ENCODE measurements around the gene NBEA.

NBEA gene

GRCh38 chr13:35599384-35599783 lies 657.3 kb downstream of the NBEA start:
- no peak overlapping the region for H2BK5ac ChIP-seq (ENCODE audit: low read length)
- no peaks in the 10 kb centered on the region for H3K9me3 ChIP-seq (replicated peaks in 1 of 2; ENCODE audit: control insufficient read depth in 2 of 2, insufficient read depth in 1 of 2, low read depth in 1 of 2, low read length in 2 of 2)
- no peak for DNase-seq (ENCODE audit: low spot score)
- H2BK120ac ChIP-seq (ENCODE audit: low read depth, low read length): no peak overlapping the region
- no peak overlapping the region for H4K91ac ChIP-seq (ENCODE audit: low read depth, low read length, poor library complexity)
- no peak overlapping the region for H3K14ac ChIP-seq (ENCODE audit: low read length)
- no peak overlapping the region for H3K9ac ChIP-seq (ENCODE audit: low read depth, low read length, poor library complexity)
- H3K79me1 ChIP-seq (ENCODE audit: low read depth, low read length): no peaks in the 10 kb centered on the region
- WGBS, 2 donors (ENCODE audit: extremely low coverage in 2 of 2, insufficient read length in 2 of 2, insufficient replicate concordance in 1 of 2): no CpG with 5 or more reads among the region's 2 CpGs
- no peak overlapping the region for H2BK12ac ChIP-seq (ENCODE audit: low read length)
- H2BK15ac ChIP-seq (ENCODE audit: low read length): no peak overlapping the region
- H3K23ac ChIP-seq (ENCODE audit: low read depth, low read length, poor library complexity): no peak overlapping the region
- peaks cover 2 to 4% of the 10 kb centered on the region in 2 donors for H3K4me1 ChIP-seq (ENCODE audit: control insufficient read depth in 2 of 2, insufficient read depth in 1 of 2, low read depth in 1 of 2, low read length in 2 of 2)
- peak overlapping the region; percentile 49 for H2AFZ ChIP-seq (ENCODE audit: low read length)
- no peaks in the 10 kb centered on the region for H3K27me3 ChIP-seq (ENCODE audit: control insufficient read depth in 3 of 3, insufficient read depth in 3 of 3, low read depth in 1 of 3, low read length in 3 of 3)
- H3K4me3 ChIP-seq (ENCODE audit: low read length in 2 of 2): no peak overlapping the region
- peak overlapping the region; percentile 3 for H3K18ac ChIP-seq (ENCODE audit: low read length)
- no peaks in the 10 kb centered on the region for H3K36me3 ChIP-seq (replicated peaks in 1 of 2; ENCODE audit: control insufficient read depth in 2 of 2, insufficient read depth in 2 of 2, low read length in 2 of 2)
- no peak overlapping the region for H3K4ac ChIP-seq (ENCODE audit: low read length)
- no peak overlapping the region for H3K4me2 ChIP-seq (ENCODE audit: insufficient read depth, low read length, poor library complexity, severe bottlenecking)
- no peak overlapping the region for H4K8ac ChIP-seq (ENCODE audit: low read depth, low read length)
- no peak overlapping the region for H2AK5ac ChIP-seq (ENCODE audit: low read depth, low read length)
- no peak overlapping the region for H3K27ac ChIP-seq (replicated peaks; ENCODE audit: low read length)

GRCh38 chr13:35600137-35600536 lies 658.1 kb downstream of the NBEA start:
- H3K14ac ChIP-seq (ENCODE audit: low read length): no peak overlapping the region
- no peak overlapping the region for H2BK15ac ChIP-seq (ENCODE audit: low read length)
- H2AK5ac ChIP-seq (ENCODE audit: low read depth, low read length): no peak overlapping the region
- H3K4me3 ChIP-seq (ENCODE audit: low read length in 2 of 2): no peak overlapping the region
- H2BK5ac ChIP-seq (ENCODE audit: low read length): no peak overlapping the region
- H4K91ac ChIP-seq (ENCODE audit: low read depth, low read length, poor library complexity): no peak overlapping the region
- no peaks in the 10 kb centered on the region for H3K36me3 ChIP-seq (replicated peaks in 1 of 2; ENCODE audit: control insufficient read depth in 2 of 2, insufficient read depth in 2 of 2, low read length in 2 of 2)
- H3K27me3 ChIP-seq (ENCODE audit: control insufficient read depth in 3 of 3, insufficient read depth in 3 of 3, low read depth in 1 of 3, low read length in 3 of 3): no peaks in the 10 kb centered on the region
- no peaks in the 10 kb centered on the region for H3K9me3 ChIP-seq (replicated peaks in 1 of 2; ENCODE audit: control insufficient read depth in 2 of 2, insufficient read depth in 1 of 2, low read depth in 1 of 2, low read length in 2 of 2)
- no peak overlapping the region for H3K9ac ChIP-seq (ENCODE audit: low read depth, low read length, poor library complexity)
- H2BK120ac ChIP-seq (ENCODE audit: low read depth, low read length): no peak overlapping the region
- H3K27ac ChIP-seq (replicated peaks; ENCODE audit: low read length): no peak overlapping the region
- no peak overlapping the region for H4K8ac ChIP-seq (ENCODE audit: low read depth, low read length)
- peaks cover 2 to 4% of the 10 kb centered on the region in 2 donors for H3K4me1 ChIP-seq (ENCODE audit: control insufficient read depth in 2 of 2, insufficient read depth in 1 of 2, low read depth in 1 of 2, low read length in 2 of 2)
- no peak overlapping the region for H2AFZ ChIP-seq (ENCODE audit: low read length)
- no peak overlapping the region for H2BK12ac ChIP-seq (ENCODE audit: low read length)
- no peak overlapping the region for H3K18ac ChIP-seq (ENCODE audit: low read length)
- H3K23ac ChIP-seq (ENCODE audit: low read depth, low read length, poor library complexity): no peak overlapping the region
- H3K4me2 ChIP-seq (ENCODE audit: insufficient read depth, low read length, poor library complexity, severe bottlenecking): no peak overlapping the region
- no peaks in the 10 kb centered on the region for H3K79me1 ChIP-seq (ENCODE audit: low read depth, low read length)
- WGBS, 2 donors (ENCODE audit: extremely low coverage in 2 of 2, insufficient read length in 2 of 2, insufficient replicate concordance in 1 of 2): no CpG with 5 or more reads among the region's 3 CpGs
- DNase-seq (ENCODE audit: low spot score): no peak
- no peak overlapping the region for H3K4ac ChIP-seq (ENCODE audit: low read length)

DNA sequence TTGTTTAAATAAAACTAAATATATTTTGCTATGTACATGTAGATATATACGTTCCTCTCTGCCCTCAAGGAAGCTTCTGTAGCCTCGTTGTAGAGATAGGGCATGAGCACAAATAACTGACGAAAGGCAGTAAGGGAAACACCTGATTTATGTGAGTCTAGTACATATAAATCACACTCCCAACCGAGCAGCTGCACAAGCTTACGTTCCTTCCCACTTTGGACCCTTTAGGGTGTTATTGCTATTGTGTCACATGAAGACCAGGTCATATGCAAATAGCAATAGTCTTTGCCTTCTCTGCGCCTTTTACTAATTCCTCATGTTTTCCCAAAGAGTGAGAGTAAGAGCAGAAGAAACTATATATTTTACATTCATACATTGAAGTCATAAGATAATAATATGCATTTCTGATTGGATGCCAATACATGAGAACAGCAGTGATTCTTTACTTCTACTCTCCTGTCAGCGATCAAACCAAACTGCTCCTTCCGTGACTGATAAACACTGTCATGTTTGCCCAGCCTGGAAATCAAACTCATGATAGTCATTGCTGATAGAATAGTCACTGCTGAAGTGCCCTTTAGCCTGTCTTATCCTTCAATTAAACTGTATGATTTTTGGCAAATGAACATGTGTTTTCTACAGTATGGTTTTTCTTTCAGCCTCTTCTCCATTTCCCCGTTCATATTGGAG lies 661.7 kb downstream of the NBEA start:
- H3K18ac ChIP-seq (ENCODE audit: low read length): no peak overlapping the region
- no peak overlapping the region for H3K4me2 ChIP-seq (ENCODE audit: insufficient read depth, low read length, poor library complexity, severe bottlenecking)
- H2BK12ac ChIP-seq (ENCODE audit: low read length): no peak overlapping the region
- H2BK120ac ChIP-seq (ENCODE audit: low read depth, low read length): no peak overlapping the region
- no peak overlapping the region for H4K8ac ChIP-seq (ENCODE audit: low read depth, low read length)
- H3K27me3 ChIP-seq (ENCODE audit: control insufficient read depth in 3 of 3, insufficient read depth in 3 of 3, low read depth in 1 of 3, low read length in 3 of 3): no peaks in the 10 kb centered on the region
- no CpG with 5 or more reads among the region's 9 CpGs for WGBS, 2 donors (ENCODE audit: extremely low coverage in 2 of 2, insufficient read length in 2 of 2, insufficient replicate concordance in 1 of 2)
- no peak overlapping the region for H2BK5ac ChIP-seq (ENCODE audit: low read length)
- H3K79me1 ChIP-seq (ENCODE audit: low read depth, low read length): no peaks in the 10 kb centered on the region
- no peak overlapping the region for H3K23ac ChIP-seq (ENCODE audit: low read depth, low read length, poor library complexity)
- no peaks in the 10 kb centered on the region for H3K9me3 ChIP-seq (replicated peaks in 1 of 2; ENCODE audit: control insufficient read depth in 2 of 2, insufficient read depth in 1 of 2, low read depth in 1 of 2, low read length in 2 of 2)
- H2AFZ ChIP-seq (ENCODE audit: low read length): no peak overlapping the region
- H3K9ac ChIP-seq (ENCODE audit: low read depth, low read length, poor library complexity): no peak overlapping the region
- H3K4ac ChIP-seq (ENCODE audit: low read length): no peak overlapping the region
- peaks cover 0 to 4% of the 10 kb centered on the region in 2 donors for H3K4me1 ChIP-seq (ENCODE audit: control insufficient read depth in 2 of 2, insufficient read depth in 1 of 2, low read depth in 1 of 2, low read length in 2 of 2)
- no peak overlapping the region for H3K14ac ChIP-seq (ENCODE audit: low read length)
- no peak for DNase-seq (ENCODE audit: low spot score)
- H3K4me3 ChIP-seq (ENCODE audit: low read length in 2 of 2): no peak overlapping the region
- no peak overlapping the region for H3K27ac ChIP-seq (replicated peaks; ENCODE audit: low read length)
- H4K91ac ChIP-seq (ENCODE audit: low read depth, low read length, poor library complexity): no peak overlapping the region
- H3K36me3 ChIP-seq (replicated peaks in 1 of 2; ENCODE audit: control insufficient read depth in 2 of 2, insufficient read depth in 2 of 2, low read length in 2 of 2): no peaks in the 10 kb centered on the region
- H2AK5ac ChIP-seq (ENCODE audit: low read depth, low read length): no peak overlapping the region
- no peak overlapping the region for H2BK15ac ChIP-seq (ENCODE audit: low read length)

- no peak for DNase-seq (ENCODE audit: low spot score)
- H3K9me3 ChIP-seq (replicated peaks in 1 of 2; ENCODE audit: control insufficient read depth in 2 of 2, insufficient read depth in 1 of 2, low read depth in 1 of 2, low read length in 2 of 2): no peaks in the 10 kb centered on the region
- H3K9ac ChIP-seq (ENCODE audit: low read depth, low read length, poor library complexity): no peak overlapping the region
- H3K36me3 ChIP-seq (replicated peaks in 1 of 2; ENCODE audit: control insufficient read depth in 2 of 2, insufficient read depth in 2 of 2, low read length in 2 of 2): no peaks in the 10 kb centered on the region
- no peak overlapping the region for H3K14ac ChIP-seq (ENCODE audit: low read length)
- H3K4me3 ChIP-seq (ENCODE audit: low read length in 2 of 2): no peak overlapping the region
- no peaks in the 10 kb centered on the region for H3K27me3 ChIP-seq (ENCODE audit: control insufficient read depth in 3 of 3, insufficient read depth in 3 of 3, low read depth in 1 of 3, low read length in 3 of 3)
- no peak overlapping the region for H2BK12ac ChIP-seq (ENCODE audit: low read length)
- no peak overlapping the region for H3K4me2 ChIP-seq (ENCODE audit: insufficient read depth, low read length, poor library complexity, severe bottlenecking)
- H2BK5ac ChIP-seq (ENCODE audit: low read length): no peak overlapping the region
- H3K79me1 ChIP-seq (ENCODE audit: low read depth, low read length): no peaks in the 10 kb centered on the region
- H2BK15ac ChIP-seq (ENCODE audit: low read length): no peak overlapping the region
- no peak overlapping the region for H4K91ac ChIP-seq (ENCODE audit: low read depth, low read length, poor library complexity)
- H3K18ac ChIP-seq (ENCODE audit: low read length): no peak overlapping the region
- H3K4ac ChIP-seq (ENCODE audit: low read length): no peak overlapping the region
- no peak overlapping the region for H2BK120ac ChIP-seq (ENCODE audit: low read depth, low read length)
- H3K4me1 ChIP-seq (ENCODE audit: control insufficient read depth in 2 of 2, insufficient read depth in 1 of 2, low read depth in 1 of 2, low read length in 2 of 2): no peaks in the 10 kb centered on the region
- no peak overlapping the region for H3K23ac ChIP-seq (ENCODE audit: low read depth, low read length, poor library complexity)
- no peak overlapping the region for H3K27ac ChIP-seq (replicated peaks; ENCODE audit: low read length)
- H4K8ac ChIP-seq (ENCODE audit: low read depth, low read length): no peak overlapping the region
- no CpG with 5 or more reads among the region's 2 CpGs for WGBS, 2 donors (ENCODE audit: extremely low coverage in 2 of 2, insufficient read length in 2 of 2, insufficient replicate concordance in 1 of 2)
- no peak overlapping the region for H2AFZ ChIP-seq (ENCODE audit: low read length)
- H2AK5ac ChIP-seq (ENCODE audit: low read depth, low read length): no peak overlapping the region
These were observed 672.6 kb downstream of the NBEA start for GRCh38 chr13:35614666-35615065.
